ENCODE results near the gene CSNK1D.

- TF ChIP-seq CTCF (IDR thresholded peaks at IDR 0.05) (no peak), POLR2A (IDR thresholded peaks at IDR 0.05) (no peak)
These were observed 73.4 kb downstream of the CSNK1D start for GRCh38 chr17:82200135-82200534.

All from body of pancreas (tissue), 4 donors.